Measurements from ENCODE around the gene PRSS57. TPM values are rescaled to one million over a fixed set of nuclear protein-coding genes. Genes with fewer than 3 reads are reported as not detected.

Gene PRSS57
- total and polyA plus RNA-seq, 2 donors (not counting 1 experiment from before 2014, with no cell fraction given), result not detected

- no peak for TF ChIP-seq CTCF (IDR thresholded peaks at IDR 0.05)
- no peak for TF ChIP-seq EZH2 (IDR thresholded peaks at IDR 0.05; ENCODE audit: borderline replicate concordance, insufficient read depth, low read depth, low read length, poor library complexity, severe bottlenecking)
- Mint-ChIP-seq H3K4me3 (no peak overlapping the region), H3K27ac (no peak overlapping the region), H3K4me1 (peaks cover 12% of the 10 kb centered on the region), H3K27me3 (no peaks in the 10 kb centered on the region), H3K9me3 (ENCODE audit: insufficient read depth) (no peaks in the 10 kb centered on the region)
- Histone ChIP-seq H3K27me3 (replicated peaks in 1 of 4; ENCODE audit: control extremely low read depth in 1 of 4, control insufficient read depth in 3 of 4, insufficient read depth in 4 of 4, low read length in 3 of 4) (no peaks in the 10 kb centered on the region), H3K9ac (ENCODE audit: low read length) (no peak overlapping the region), H3K4me3 (ENCODE audit: control extremely low read depth in 1 of 5, extremely low read depth in 1 of 5, insufficient read depth in 1 of 5, low read depth in 2 of 5, low read length in 4 of 5) (no peak overlapping the region), H3K79me2 (ENCODE audit: control insufficient read depth, insufficient read depth, low read length) (peaks cover 51% of the 10 kb centered on the region), H3K27ac (ENCODE audit: low read length in 2 of 2) (no peak overlapping the region), H3K36me3 (replicated peaks in 1 of 2; ENCODE audit: control extremely low read depth in 1 of 2, control insufficient read depth in 1 of 2, extremely low read depth in 1 of 2, insufficient read depth in 2 of 2, low read length in 1 of 2) (peaks cover 0 to 56% of the 10 kb centered on the region in 2 experiments), H3K4me1 (ENCODE audit: control insufficient read depth in 2 of 2, insufficient read depth in 2 of 2, low read length in 2 of 2) (no peaks in the 10 kb centered on the region), H3K9me3 (ENCODE audit: control extremely low read depth in 1 of 3, control insufficient read depth in 2 of 3, insufficient read depth in 1 of 3, low read length in 2 of 3) (no peaks in the 10 kb centered on the region), H2AFZ (ENCODE audit: insufficient read depth, low read depth, low read length, poor library complexity, severe bottlenecking) (no peak overlapping the region), H3K4me2 (replicated peaks; ENCODE audit: low read depth, low read length, poor library complexity, severe bottlenecking) (no peak overlapping the region), H4K20me1 (ENCODE audit: control insufficient read depth, insufficient read depth, low read length, poor library complexity, severe bottlenecking) (peaks cover 94% of the 10 kb centered on the region)
- POLR2A ChIA-PET, result interaction anchor here (0.8 kb wide), 1 partner anchor 9 kb away, joined by 3 read pairs; no protein-coding TSS in a partner anchor
- no peak for DNase-seq
- ATAC-seq (ENCODE audit: low read depth), result no peak
- CTCF ChIA-PET, result no interaction called here
- 97% methylated on average over 8 of the region's 11 CpGs for WGBS (ENCODE audit: insufficient coverage)
- intact Hi-C loops (cut with micrococcal nuclease), result no loop called here
Observed at GRCh38 chr19:650121-650520, 45.1 kb downstream of the PRSS57 start.

GRCh38 chr19:648904-649801 is 46.1 kb downstream of the PRSS57 start:
- H3K4me2 ChIP-seq (replicated peaks; ENCODE audit: low read depth, low read length, poor library complexity, severe bottlenecking), result no peak overlapping the region
- no peak overlapping the region for H3K4me3 ChIP-seq (ENCODE audit: control extremely low read depth in 1 of 5, extremely low read depth in 1 of 5, insufficient read depth in 1 of 5, low read depth in 2 of 5, low read length in 4 of 5)
- H4K20me1 ChIP-seq (ENCODE audit: control insufficient read depth, insufficient read depth, low read length, poor library complexity, severe bottlenecking), result peaks cover 92% of the 10 kb centered on the region
- H3K4me1 ChIP-seq (ENCODE audit: control insufficient read depth in 2 of 2, insufficient read depth in 2 of 2, low read length in 2 of 2), result no peaks in the 10 kb centered on the region
- no peak overlapping the region for H2AFZ ChIP-seq (ENCODE audit: insufficient read depth, low read depth, low read length, poor library complexity, severe bottlenecking)
- Mint-ChIP-seq H3K4me3 (no peak overlapping the region), H3K27ac (no peak overlapping the region), H3K4me1 (peaks cover 8% of the 10 kb centered on the region), H3K27me3 (no peaks in the 10 kb centered on the region), H3K9me3 (ENCODE audit: insufficient read depth) (no peaks in the 10 kb centered on the region)
- H3K9ac ChIP-seq (ENCODE audit: low read length), result no peak overlapping the region
- peaks cover 41% of the 10 kb centered on the region for H3K79me2 ChIP-seq (ENCODE audit: control insufficient read depth, insufficient read depth, low read length)
- no peak for TF ChIP-seq EZH2 (IDR thresholded peaks at IDR 0.05; ENCODE audit: borderline replicate concordance, insufficient read depth, low read depth, low read length, poor library complexity, severe bottlenecking)
- TF ChIP-seq CTCF (IDR thresholded peaks at IDR 0.05), result no peak
- ChIA-PET POLR2A (interaction anchor here (0.6 to 1.3 kb wide), 2 partner anchors 11 to 14 kb away, joined by 3 to 6 read pairs; partner anchors contain the start of gene RNF126), CTCF (no interaction called here)
- DNase-seq (no peak), ATAC-seq (ENCODE audit: low read depth) (no peak)
- H3K36me3 ChIP-seq (replicated peaks in 1 of 2; ENCODE audit: control extremely low read depth in 1 of 2, control insufficient read depth in 1 of 2, extremely low read depth in 1 of 2, insufficient read depth in 2 of 2, low read length in 1 of 2), result peaks cover 0 to 63% of the 10 kb centered on the region in 2 experiments
- intact Hi-C loops (cut with micrococcal nuclease), result no loop called here
- no peaks in the 10 kb centered on the region for H3K27me3 ChIP-seq (replicated peaks in 1 of 4; ENCODE audit: control extremely low read depth in 1 of 4, control insufficient read depth in 3 of 4, insufficient read depth in 4 of 4, low read length in 3 of 4)
- no peak overlapping the region for H3K27ac ChIP-seq (ENCODE audit: low read length in 2 of 2)
- WGBS (ENCODE audit: insufficient coverage), result 95% methylated on average over 46 of the region's 53 CpGs
- no peaks in the 10 kb centered on the region for H3K9me3 ChIP-seq (ENCODE audit: control extremely low read depth in 1 of 3, control insufficient read depth in 2 of 3, insufficient read depth in 1 of 3, low read length in 2 of 3)

Data from B cell (primary cell).